C4-2B (cell line): ENCODE results near the gene PPM1K.

Source experiments
- ZFX ChIP-seq: fragments of 450-650 bp; IDR thresholded peaks from 2 replicates; pipeline ENCODE4 v1.6.1; 2017
- TF ChIP-seq, protein P1 (sequence below): fragments of 450-650 bp; conservative IDR thresholded peaks from 2 replicates; pipeline ENCODE4 v1.5.1; 2017; ENCODE audit warnings: mild to moderate bottlenecking

DNA sequence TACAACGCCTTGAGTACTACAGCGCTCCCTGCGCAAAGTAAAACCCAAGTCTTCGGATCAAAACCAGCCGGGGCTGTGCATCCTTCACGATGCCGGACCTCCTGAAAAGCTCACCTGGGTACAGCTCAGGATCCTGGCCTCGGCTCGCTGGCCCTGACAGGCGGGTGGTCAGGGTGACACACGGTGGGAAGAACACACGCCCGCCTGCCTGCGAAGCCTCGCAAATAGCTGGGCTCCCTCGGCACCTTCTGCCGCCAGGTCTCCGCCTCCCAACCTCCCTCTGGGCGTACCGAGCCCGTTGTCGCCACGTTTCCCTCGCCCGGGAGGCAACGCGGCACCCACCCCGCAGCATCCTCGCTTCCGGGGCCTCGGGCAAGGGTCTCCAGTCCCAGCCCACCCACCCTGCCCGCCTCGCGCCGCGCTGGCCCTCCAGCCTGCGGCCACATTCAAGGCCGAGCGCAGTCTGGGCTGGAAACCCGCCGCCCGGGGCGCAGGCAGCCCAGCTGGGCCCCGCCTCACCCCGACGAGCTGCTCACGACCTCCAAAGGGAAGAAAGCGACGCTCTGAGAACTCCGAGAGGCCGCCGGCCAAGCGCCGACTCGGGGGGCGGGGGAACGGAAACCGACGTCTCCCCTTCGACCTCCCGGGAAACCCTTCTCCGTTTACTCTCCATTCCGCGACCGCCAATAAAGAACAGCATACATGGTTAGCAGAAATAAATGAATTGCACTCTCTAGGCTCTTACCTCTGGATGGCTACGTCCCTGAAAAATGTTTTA lies 511 bp downstream of the PPM1K start:
- TF ChIP-seq, protein P1, sequence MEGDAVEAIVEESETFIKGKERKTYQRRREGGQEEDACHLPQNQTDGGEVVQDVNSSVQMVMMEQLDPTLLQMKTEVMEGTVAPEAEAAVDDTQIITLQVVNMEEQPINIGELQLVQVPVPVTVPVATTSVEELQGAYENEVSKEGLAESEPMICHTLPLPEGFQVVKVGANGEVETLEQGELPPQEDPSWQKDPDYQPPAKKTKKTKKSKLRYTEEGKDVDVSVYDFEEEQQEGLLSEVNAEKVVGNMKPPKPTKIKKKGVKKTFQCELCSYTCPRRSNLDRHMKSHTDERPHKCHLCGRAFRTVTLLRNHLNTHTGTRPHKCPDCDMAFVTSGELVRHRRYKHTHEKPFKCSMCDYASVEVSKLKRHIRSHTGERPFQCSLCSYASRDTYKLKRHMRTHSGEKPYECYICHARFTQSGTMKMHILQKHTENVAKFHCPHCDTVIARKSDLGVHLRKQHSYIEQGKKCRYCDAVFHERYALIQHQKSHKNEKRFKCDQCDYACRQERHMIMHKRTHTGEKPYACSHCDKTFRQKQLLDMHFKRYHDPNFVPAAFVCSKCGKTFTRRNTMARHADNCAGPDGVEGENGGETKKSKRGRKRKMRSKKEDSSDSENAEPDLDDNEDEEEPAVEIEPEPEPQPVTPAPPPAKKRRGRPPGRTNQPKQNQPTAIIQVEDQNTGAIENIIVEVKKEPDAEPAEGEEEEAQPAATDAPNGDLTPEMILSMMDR: no peak
- TF ChIP-seq ZFX: peak; percentile 31; the same call in 1 of the 2 replicates
